HTERT RPE-1 (cell line): ENCODE data around the gene ISCU.
"Not testable (repeated sequence)": the region's sequence is repeated elsewhere in the genome, so short reads cannot be mapped to it uniquely, and the experiment has no call there.

Experiments
- in situ Hi-C: fragments of 300-500 bp; cut with MboI; formaldehyde crosslinking; loops from 4 replicates; pipeline ENCODE4 v1.14.3; 2020; ENCODE audit warnings: low sequenced_read_pairs

Gene ISCU

DNA sequence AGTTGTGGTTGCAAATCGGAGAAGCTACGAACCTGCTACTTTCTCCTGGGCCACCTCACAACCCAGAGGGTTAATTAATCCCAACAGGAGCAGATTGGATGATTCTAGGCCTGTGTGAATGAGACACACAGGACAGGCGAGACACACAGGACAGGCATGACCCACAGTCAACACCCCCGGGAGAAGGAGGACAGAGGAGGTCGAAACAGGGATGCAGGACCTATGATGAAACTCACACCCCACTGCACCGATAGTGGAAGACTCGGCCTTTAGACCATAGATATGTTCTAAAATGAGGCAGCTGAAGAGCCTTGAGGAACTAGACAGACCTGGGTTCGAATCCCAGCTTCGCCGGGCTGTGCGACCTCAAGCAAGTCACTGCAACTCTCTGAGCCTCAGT is 23.9 kb downstream of the ISCU start:
- in situ Hi-C loops: no loop called here

DNA sequence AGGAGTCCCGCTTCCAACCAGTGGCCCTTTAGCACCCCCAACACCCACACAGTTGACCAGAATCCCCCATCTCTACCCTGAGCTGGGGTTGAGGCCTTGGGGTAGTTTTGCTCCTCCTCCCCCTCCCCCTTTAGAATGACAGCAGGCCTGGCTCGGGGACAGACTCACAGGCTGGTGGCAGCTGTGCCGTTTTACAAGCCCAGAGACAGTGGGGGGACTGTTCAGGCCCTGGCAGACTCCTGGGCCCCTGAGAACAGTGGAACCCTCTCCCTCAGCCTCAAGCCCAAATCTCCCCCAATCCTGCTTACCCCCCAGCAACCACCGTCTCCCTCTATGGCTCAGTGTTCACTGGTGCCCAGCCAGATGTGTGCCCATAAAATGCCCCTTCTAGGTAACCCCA is 25.4 kb downstream of the ISCU start:
- in situ Hi-C loops: no loop called here

DNA sequence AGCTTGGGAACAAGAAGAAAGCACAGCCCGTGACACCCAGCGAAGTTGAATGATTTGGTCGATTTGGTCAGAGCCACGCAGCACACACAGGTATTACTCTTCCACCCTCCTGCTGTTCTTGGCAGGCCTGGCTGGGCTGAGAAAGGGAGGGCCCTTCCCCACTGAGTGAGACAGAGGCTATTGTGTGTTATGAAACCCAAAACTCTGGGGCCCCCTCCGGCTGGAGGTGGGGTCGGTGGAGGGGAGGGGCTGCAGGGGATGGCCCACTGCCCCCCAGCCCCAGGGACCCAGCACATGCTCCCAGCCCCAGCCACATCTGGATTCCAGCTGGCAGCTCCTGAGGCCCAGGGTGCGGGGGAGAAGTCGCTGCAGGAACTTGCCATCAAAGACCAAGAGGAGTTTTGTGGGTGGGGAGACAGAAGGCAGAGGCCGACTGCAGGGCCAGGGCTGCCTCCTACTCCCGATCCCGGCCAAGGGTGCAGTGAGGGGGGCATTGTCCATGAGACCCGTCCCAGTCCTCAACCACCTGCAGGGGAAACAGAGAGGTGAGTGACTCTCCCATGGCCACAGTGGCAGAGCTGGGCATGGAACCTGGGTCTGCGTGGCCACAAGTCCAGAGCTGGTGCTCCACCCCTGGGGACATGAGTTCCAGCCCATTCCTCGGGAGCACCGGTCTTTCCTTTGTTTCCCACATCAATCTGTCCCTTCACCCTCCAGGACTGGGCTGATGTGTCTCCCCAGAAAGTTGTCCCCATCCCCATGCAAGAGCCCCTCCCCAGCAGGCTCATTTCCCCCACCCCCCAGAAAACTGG is 26.8 kb downstream of the ISCU start:
- in situ Hi-C loops: no loop called here

DNA sequence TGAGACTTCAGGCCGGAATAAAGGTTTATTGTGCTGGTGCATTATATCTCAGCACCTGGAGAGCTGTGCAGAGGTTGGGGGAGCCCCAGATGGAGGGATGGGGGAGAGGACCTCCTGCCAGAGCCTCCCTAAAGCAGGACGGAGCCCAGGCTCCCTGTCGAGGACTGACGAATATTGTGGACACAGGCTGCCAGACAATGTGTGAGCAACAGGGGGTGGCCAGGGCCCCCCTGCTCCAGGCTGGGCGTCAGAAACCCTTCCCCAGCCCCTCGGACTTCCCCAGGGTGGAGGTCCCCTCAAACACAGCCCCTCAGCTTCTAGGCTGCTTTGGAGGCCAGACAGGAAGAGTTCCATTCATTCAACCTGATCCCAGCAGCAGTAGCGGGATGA is 27.4 kb downstream of the ISCU start:
- in situ Hi-C loops: no loop called here

DNA sequence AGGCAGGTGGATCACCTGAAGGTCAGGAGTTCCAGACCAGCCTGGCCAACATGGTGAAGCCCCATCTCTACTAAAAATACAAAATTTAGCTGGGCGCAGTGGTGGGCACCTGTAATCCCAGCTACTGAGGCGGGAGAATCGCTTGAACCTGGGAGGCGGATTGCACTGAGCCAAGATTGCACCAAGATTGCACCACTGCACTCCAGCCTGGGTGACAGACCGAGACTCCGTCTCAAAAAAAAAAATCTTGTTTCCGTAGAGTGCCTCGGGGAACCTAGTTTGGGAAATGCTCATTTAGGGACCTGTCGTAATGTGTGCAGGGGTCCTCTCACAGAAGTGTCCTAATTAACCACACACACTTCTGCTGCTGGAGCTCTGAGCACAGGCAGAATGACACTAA is 28.1 kb downstream of the ISCU start:
- in situ Hi-C loops: not testable (repeated sequence)

DNA sequence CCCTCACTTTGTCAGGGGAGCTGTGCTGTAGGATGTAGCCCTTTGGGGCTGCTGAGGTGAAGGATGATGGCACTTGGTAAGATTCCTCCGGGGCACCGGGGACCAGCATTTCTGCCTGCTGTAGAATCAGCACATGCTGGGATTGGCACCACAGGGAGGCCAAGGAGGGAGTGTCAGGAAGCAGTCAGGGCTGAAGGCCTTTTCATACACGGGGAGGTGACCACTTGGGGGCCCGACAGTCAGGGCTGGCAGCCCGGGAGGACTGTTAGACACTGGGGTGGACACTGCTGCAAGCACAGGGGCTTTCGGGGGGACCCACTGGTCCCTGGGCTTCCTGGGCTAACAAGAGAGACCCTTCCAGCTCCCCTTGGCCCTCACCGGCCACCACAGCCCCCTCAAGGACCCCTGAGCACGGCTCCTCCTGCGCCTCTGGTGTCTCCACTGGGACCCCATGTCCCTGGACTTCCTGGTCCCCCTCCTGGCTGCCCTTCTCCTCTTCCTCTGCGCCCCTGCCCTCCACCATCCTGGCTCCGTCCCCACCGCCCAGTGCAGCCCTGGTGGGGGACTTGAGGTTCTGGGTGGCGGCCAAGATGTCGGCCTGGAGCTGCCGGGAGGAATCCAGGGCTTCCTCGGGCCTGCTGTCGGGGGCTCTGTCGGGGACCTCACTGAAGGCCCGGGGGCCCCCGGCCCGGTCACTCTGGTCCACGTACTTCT is 29.0 kb downstream of the ISCU start:
- in situ Hi-C loops: no loop called here

DNA sequence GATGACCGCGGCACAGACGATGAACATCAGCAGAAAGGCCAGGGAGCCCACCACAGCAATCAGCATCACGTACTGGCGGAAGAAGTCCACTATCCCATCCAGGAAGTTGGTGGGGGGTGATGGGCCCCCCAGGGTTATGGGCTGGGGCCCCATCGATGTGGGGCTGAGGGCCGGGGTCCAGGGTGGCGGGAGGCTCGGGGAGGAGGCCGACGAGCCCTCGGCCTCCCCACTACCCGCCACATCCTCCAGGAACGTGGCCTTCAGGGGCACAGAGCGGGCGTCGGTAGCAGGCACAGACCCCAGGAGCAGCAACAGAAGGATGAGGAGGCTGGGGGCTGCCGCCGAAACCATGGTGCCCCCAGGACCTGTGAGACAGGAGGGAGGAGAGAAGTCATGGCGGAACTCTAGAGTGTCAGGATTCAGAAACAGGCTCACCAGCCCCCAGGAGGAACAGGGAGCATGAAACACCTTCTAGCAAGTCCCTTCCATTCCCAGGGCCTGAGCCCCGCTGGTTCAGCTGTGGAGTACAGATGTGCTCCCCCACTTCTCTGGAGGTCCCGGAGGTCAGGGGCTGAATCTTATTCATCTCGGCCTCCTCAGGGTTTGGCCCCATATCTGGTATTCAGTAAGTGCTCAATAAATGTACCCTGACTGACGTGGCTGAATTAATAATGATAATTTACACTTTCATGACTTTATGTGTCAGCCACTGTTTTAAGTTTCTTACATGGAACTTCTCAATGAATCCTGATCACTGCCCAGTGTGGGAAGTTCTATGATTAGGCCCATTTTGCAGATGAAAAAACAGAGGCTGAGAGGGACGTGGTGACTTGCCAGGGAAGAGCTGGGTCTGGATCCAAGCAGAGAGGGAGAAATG is 29.9 kb downstream of the ISCU start:
- in situ Hi-C loops: no loop called here

DNA sequence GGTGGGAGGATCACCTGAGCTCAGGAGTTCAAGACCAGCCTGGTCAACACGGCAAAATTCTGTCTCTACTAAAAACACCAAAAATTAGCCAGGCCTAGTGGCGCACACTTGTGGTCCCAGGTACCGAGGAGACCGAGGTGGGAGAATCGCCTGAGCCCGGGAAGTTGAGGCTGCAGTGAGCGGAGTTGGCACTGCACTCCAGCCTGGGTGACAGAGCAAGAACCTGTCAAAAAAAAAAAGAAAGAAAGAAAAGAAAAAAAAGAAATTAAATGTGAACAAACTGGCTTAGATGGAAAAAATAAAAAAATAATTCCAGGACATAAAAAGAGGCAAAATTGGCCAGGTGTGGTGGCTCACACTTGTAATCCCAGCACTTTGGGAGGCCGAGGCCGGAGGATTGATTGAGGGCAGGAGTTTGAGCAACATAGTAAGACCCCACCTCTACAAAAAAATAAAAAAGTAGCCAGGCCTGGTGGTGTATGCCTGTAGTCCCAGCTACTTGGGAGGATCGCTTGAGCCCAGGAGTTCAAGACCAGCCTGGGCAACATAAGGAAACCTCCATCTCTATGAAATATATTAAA is 32.0 kb downstream of the ISCU start:
- in situ Hi-C loops: no loop called here

DNA sequence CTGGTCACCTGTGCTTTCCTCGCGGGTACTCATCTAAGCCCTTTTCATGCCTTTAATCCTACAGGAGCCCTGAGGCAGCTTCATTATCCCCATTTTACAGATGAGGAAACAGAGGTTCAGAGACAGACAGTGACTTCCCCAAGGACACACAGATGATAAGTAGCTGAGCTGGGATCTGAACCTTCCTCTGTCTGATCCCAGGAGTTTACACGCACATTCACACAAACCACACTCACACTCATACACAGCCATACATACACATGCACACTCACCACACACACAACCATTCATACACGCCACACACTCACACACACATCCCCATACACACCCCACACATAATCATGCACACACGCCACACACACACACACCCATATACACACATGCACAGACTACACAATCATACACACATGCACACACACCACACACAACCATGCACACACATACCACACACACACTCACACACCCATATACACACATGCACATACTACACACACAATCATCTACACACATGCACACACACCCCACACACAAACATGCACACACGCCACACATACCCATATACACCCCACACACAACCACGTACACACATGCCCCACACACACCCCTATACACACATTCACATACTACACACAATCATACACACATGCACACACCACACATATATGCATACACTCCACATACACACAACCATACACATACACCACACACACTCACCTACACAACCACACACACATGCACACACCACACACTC is 32.7 kb downstream of the ISCU start:
- in situ Hi-C loops: no loop called here

DNA sequence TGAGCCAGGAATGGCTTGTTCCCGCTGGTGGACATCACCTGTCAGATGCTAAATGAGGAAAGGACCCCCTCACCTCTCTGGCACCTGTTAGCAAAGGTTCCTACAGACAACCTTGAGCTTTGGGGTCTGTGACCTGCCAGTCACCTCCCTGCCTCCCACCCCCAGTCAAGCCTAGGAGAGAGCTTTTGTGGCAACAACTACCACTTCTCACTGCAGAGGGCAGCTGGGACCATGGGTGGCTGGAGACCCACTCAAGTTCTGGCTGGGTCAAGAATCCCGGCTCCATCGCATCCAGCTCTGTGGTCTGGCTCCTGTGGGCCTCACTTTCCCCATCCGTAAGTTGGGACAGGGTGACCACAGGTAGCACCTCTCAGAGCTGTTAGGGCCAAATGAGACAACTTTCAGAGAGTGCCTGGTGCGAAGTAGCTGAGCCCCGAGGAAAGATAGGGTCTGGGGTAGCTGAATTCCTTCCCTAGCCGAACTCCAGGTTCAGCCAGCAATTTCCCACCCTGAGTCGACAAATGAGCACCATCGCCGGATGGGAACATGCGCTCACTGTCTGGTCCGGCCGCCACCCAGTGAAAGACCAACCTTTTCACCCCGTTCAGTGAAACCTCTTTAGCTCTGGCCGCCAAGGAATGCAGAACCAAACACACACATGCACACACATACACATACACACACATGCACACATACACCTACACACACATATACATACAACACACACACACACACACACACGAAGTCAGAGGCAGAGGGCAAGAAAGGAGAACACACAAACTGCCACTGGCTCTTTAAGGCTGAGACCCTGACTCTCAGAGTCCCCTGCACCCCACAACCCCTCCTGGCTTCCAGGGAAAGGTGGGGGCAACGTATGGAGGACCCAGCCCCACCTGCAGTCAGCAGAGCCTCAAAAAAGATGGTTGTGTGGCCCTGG is 33.6 kb downstream of the ISCU start:
- in situ Hi-C loops: no loop called here

DNA sequence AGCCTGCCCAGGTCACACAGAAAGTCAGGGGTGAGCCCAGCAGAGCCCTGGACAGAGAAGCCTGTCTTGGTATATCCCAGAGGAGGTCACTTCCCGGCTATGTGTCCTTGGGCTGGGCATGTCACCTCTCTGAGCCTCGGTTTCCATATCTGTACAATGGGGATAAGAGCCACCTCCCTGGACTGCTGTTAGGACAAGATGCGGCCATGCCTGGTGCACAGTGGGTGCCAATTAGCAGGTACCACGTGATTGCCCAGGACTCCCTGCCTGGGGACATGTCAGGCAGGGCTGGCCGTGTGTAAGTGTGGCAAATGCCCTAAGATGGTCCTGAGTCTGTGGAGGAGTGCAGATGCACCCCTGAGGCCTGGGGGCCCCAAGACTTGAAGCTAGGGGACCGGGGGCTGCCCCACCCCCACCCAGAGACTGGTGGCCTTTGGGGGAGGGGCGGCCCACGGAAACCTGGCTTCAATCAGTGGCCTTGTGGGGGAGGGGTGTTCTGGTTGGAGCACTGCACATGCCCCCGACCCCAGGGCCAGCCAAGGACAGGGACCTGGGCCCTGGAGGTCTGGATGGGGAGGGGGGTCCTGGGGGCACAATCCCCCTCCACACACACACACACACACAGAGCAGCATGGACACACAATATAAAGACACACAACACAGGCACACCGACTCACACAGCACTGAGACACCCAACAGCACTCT is 34.6 kb downstream of the ISCU start:
- in situ Hi-C loops: no loop called here

DNA sequence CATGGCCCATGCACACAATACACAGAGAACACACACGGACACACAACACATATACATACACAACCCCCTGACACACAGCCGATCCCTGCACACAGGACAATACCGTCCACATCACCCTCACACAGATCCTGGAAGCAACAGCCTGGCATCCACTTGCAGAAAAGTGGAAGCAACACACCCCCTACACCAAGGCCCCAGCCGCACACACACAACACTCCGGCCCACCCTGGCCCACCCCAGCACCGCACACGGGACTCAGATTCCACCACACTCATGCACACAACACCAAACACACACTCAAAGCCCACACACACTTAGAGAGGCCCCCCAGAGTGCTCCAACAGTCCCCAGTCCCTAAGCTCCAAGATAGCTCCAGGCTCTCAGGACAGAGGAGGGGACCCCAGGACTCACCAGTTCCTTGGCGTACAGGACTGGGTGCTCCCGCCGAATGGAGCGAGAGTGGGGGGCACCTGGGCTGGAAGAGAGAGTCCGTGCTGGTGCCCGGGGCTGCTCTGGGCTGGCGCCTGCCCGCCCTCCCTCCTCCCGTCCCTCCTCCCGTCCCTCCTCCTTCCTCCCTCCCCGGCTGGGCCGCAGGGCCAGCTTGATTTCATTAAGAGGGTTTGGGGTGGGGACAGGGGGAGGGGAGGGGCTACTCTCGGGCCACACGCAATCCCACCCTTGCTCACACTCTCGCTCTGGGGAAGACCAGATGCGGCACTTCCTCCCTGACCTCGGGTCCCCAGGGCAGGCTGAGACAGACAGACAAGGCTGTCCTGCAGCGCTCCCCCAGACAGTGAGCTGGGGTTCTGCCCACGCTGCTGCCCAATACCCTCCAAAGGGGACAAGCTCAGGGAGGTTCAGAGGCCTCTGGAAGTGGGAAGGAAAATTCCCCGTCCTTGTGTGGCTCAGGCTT is 35.4 kb downstream of the ISCU start, which contains the start of gene TMEM119:
TMEM119 (minus strand) TSS at position 526 of the 913 bp plus-strand sequence. CDS start 5,701 bp downstream, outside the sequence.
- in situ Hi-C loops: no loop called here

DNA sequence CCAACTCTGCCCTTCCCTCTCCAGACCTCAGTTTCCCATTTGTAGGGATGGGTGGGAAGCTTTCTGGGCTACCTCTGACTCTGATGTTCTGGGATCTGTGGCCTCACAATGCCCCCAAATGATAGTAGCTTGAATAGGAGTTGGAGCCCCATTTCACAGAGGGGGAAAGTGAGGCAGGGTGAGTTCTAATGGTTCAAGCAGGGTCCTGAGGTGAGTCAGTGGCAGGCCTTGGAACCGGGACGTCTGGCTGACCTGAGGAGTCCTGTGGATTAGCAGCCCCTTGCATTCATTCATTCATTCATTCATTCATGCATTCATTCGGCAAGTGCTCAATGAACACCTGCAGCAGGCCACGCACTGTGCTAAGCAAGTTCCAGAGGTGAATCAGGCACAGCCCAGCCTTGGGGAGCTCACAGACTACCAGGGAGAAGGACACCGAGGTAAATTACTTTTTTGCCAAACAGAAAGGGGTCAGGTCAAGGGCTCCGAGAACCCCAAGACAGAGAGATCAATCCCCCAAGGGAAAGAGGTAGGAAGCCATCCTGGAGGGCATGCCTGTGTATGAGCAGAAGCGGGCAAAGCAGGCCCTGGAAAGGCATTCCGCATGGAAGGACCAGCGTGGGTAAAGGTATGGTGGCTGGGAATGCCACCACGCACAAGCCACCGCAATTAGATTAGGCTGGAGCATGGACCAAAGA is 36.3 kb downstream of the ISCU start:
- in situ Hi-C loops: no loop called here

DNA sequence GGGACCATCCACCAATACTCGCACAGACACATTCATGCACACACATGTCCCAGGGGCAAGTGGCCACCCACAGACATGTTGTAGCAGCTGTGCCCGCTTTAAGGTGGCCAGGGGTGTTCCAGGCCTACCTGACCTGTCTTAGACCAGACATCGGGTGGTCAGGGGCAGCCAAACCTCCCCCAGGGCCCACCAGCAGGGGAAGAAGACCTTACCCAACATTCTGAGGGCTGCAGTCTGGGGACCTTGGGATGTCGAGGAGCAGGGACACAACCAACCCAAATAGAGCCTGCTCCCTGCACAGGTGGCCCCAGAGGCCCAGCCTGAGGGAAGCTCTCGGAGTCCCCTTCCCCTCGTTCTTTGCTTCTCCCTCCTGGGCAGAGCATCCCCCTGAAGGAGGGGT is 37.1 kb downstream of the ISCU start:
- in situ Hi-C loops: no loop called here

DNA sequence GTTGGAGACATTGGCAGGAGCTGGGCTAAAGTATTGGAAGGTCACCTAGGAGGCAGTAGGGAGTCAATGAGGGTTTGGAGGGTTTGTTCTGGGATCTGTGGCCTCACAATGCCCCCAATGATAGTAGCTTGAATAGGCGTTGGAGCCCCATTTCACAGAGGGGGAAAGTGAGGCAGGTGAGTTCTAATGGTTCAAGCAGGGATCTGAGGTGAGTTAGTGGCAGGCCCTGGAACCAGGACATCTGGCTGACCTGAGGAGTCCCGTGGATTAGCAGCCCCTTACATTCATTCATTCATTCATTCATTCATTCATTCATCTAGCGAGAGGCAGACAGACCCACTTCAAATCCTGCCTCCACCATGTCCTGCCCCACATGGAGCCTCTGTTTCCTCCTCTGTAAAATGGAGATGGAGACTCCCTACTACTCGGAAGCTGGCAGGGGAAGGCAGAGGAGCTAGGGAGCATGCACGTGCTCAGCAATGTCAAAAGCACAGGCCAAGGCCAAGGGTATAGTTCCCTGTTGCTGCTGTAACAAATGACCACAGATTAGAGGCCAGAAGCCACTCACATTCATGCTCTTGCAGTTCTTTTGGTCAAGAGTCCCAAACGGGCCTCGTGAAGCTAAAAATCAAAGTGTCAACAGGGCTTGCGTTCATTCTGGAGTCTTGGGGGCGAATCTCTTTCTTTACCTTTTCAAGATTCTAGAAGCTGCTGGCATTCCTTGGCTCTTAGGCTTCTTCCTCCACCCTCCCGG is 37.7 kb downstream of the ISCU start:
- in situ Hi-C loops: no loop called here

DNA sequence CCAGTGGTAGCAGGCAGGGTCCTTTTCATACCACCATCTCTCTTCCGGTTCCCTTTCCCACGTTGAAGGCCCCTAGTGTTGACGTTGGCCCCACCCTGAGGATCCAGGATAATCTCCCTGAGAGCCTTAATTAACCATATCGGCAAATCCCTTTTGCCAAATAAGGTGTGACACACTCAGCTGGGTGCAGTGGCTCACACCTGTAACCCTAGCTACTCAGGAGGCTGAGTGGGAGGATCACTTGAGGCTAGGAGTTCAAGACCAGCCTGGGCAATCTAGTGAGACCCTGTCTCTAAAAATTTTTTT is 38.3 kb downstream of the ISCU start:
- in situ Hi-C loops: no loop called here
